ENCODE data around the gene CRELD1. TPM values are rescaled to one million over a fixed set of nuclear protein-coding genes. Genes with fewer than 3 reads are reported as not detected.

CRELD1 gene
- total and polyA plus RNA-seq, 9 of the 15 experiments (the other 6 are each of a cell fraction or from before 2014, with no cell fraction given): 3.3 to 25.8 (median 16.5) TPM

GRCh38 chr3:9976721-9977709 lies 43.4 kb downstream of the CRELD1 start (continued):
- TF ChIP-seq SMARCA4 (IDR thresholded peaks at IDR 0.05): peak; percentile 96
- peak; percentile 79; the same call in 1 of the 2 replicates for TF ChIP-seq ZNF175 (CRISPR knock-in tag; IDR thresholded peaks at IDR 0.05; ENCODE audit: low read depth)
- no peak for TF ChIP-seq ZFP1 (CRISPR knock-in tag; IDR thresholded peaks at IDR 0.05)
- TF ChIP-seq PHF21A (IDR thresholded peaks at IDR 0.05; ENCODE audit: borderline replicate concordance, low read depth): no peak
- no peak; the same call in 1 of the 2 replicates for TF ChIP-seq POLR2AphosphoS2 (IDR thresholded peaks at IDR 0.05; ENCODE audit: low read length)
- TF ChIP-seq E2F3 (CRISPR knock-in tag; IDR thresholded peaks at IDR 0.05): no peak
- peak; percentile 49; the same call in 1 of the 2 replicates for TF ChIP-seq ZEB2 (IDR thresholded peaks at IDR 0.05)
- TF ChIP-seq SMARCE1 (IDR thresholded peaks at IDR 0.05): peak; percentile 97
- no peak for TF ChIP-seq NR2C2 (CRISPR knock-in tag; IDR thresholded peaks at IDR 0.05)
- TF ChIP-seq NR2C2 (tag; IDR thresholded peaks at IDR 0.05): peak; percentile 77
- TF ChIP-seq ZNF589 (CRISPR knock-in tag; IDR thresholded peaks at IDR 0.05; ENCODE audit: low read depth): peak; percentile 84; the same call in 1 of the 2 replicates
- TF ChIP-seq SMAD2 (IDR thresholded peaks at IDR 0.05; ENCODE audit: low read depth, low read length): no peak
- TF ChIP-seq ATF4 (CRISPR knock-in tag; IDR thresholded peaks at IDR 0.05): no peak
- no peak for TF ChIP-seq CHD4 (IDR thresholded peaks at IDR 0.05; ENCODE audit: insufficient read depth, insufficient replicate concordance, low read depth, low read length, poor library complexity, severe bottlenecking)
- no peak for TF ChIP-seq ZNF146 (CRISPR knock-in tag; IDR thresholded peaks at IDR 0.05; ENCODE audit: unreplicated experiment)
- peak; percentile 87 for TF ChIP-seq MTA3 (IDR thresholded peaks at IDR 0.05; ENCODE audit: borderline replicate concordance)
- TF ChIP-seq MAFK (IDR thresholded peaks at IDR 0.05; ENCODE audit: low read length): peak; percentile 98
- no peak for TF ChIP-seq PRPF4 (IDR thresholded peaks at IDR 0.05; ENCODE audit: insufficient read depth, low read depth, low read length, poor library complexity, severe bottlenecking)
- TF ChIP-seq CCNT2 (IDR thresholded peaks at IDR 0.05; ENCODE audit: borderline replicate concordance, extremely low read depth, insufficient read length, low read depth, low read length): peak; percentile 82
- TF ChIP-seq TCF3 (CRISPR knock-in tag; IDR thresholded peaks at IDR 0.05): peak; percentile 51
- TF ChIP-seq JUND (IDR thresholded peaks at IDR 0.05; ENCODE audit: borderline replicate concordance, low read depth, low read length): peak; percentile 99
- TF ChIP-seq JUND (tag; IDR thresholded peaks at IDR 0.05; ENCODE audit: borderline replicate concordance, low read depth, low read length): peak; percentile 99
- TF ChIP-seq ESRRA (IDR thresholded peaks at IDR 0.05; ENCODE audit: borderline replicate concordance, low read depth): no peak
- no peak for TF ChIP-seq ZNF830 (CRISPR knock-in tag; IDR thresholded peaks at IDR 0.05)
- TF ChIP-seq NEUROD1 (IDR thresholded peaks at IDR 0.05; ENCODE audit: borderline replicate concordance, low read depth, low read length, partially characterized antibody): peak; percentile 79
- TF ChIP-seq NFIC (IDR thresholded peaks at IDR 0.05): peak; percentile 77
- TF ChIP-seq CSDE1 (IDR thresholded peaks at IDR 0.05): no peak
- TF ChIP-seq, protein P1, sequence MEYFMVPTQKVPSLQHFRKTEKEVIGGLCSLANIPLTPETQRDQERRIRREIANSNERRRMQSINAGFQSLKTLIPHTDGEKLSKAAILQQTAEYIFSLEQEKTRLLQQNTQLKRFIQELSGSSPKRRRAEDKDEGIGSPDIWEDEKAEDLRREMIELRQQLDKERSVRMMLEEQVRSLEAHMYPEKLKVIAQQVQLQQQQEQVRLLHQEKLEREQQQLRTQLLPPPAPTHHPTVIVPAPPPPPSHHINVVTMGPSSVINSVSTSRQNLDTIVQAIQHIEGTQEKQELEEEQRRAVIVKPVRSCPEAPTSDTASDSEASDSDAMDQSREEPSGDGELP (CRISPR knock-in tag; IDR thresholded peaks at IDR 0.05; ENCODE audit: borderline replicate concordance): no peak; the same call in 1 of the 2 replicates
